ENCODE results near the gene CACNA1C. TPM values are rescaled to one million over a fixed set of nuclear protein-coding genes. Genes with fewer than 3 reads are reported as not detected.

The CACNA1C gene
- total and polyA plus RNA-seq, 10 of the 15 experiments (the other 5 are each of a cell fraction or from before 2014, with no cell fraction given), result under 0.01 to 0.15 (median 0.09) TPM; not detected in 5

DNA sequence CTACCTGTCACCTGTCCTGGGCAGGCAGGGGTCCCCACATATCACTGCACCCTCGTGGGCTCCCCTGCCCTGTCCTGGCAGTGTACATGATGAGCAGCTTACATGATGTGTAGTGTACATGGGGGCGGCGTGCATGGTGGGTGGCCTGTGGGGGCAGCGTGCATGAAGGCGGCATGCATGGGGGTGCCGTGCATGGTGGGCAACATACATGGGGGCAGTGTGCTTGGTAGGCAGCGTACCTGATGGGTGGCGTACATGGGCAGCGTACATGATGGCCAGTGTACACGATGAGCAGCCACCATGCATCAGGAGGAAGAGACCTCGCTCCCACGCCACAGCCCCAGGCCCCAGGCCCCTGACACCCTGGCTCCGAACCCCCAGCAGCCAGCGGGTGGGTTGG, 266.3 kb downstream of the CACNA1C start (continued):
- TF ChIP-seq, protein P1, sequence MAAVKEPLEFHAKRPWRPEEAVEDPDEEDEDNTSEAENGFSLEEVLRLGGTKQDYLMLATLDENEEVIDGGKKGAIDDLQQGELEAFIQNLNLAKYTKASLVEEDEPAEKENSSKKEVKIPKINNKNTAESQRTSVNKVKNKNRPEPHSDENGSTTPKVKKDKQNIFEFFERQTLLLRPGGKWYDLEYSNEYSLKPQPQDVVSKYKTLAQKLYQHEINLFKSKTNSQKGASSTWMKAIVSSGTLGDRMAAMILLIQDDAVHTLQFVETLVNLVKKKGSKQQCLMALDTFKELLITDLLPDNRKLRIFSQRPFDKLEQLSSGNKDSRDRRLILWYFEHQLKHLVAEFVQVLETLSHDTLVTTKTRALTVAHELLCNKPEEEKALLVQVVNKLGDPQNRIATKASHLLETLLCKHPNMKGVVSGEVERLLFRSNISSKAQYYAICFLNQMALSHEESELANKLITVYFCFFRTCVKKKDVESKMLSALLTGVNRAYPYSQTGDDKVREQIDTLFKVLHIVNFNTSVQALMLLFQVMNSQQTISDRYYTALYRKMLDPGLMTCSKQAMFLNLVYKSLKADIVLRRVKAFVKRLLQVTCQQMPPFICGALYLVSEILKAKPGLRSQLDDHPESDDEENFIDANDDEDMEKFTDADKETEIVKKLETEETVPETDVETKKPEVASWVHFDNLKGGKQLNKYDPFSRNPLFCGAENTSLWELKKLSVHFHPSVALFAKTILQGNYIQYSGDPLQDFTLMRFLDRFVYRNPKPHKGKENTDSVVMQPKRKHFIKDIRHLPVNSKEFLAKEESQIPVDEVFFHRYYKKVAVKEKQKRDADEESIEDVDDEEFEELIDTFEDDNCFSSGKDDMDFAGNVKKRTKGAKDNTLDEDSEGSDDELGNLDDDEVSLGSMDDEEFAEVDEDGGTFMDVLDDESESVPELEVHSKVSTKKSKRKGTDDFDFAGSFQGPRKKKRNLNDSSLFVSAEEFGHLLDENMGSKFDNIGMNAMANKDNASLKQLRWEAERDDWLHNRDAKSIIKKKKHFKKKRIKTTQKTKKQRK (IDR thresholded peaks at IDR 0.05; ENCODE audit: low read depth, low read length), result no peak
- TF ChIP-seq TCF3 (IDR thresholded peaks at IDR 0.05; ENCODE audit: borderline replicate concordance, insufficient read depth, low read depth, low read length) (no peak), NFYA (IDR thresholded peaks at IDR 0.05; ENCODE audit: borderline replicate concordance, low read depth, low read length) (no peak), SIN3A (IDR thresholded peaks at IDR 0.05; ENCODE audit: low read depth, low read length) (no peak), MYC (IDR thresholded peaks at IDR 0.05; ENCODE audit: insufficient read depth, insufficient read length, insufficient replicate concordance, low read length, severe bottlenecking) (no peak), TCF7 (IDR thresholded peaks at IDR 0.05; ENCODE audit: borderline replicate concordance) (no peak), MTA2 (IDR thresholded peaks at IDR 0.05; ENCODE audit: low read depth) (no peak), SMAD5 (IDR thresholded peaks at IDR 0.05; ENCODE audit: low read depth) (no peak), KDM1A (IDR thresholded peaks at IDR 0.05; ENCODE audit: borderline replicate concordance) (no peak), HDGF (IDR thresholded peaks at IDR 0.05) (no peak), PBX3 (IDR thresholded peaks at IDR 0.05; ENCODE audit: insufficient replicate concordance, low read depth, low read length) (no peak), BMI1 (IDR thresholded peaks at IDR 0.05; ENCODE audit: borderline replicate concordance) (no peak), IKZF2 (IDR thresholded peaks at IDR 0.05) (no peak)

All from GM12878 (cell line).